HG03039 (cell line): ENCODE data around the gene IER5.

Source experiments
- ATAC-seq: cut with Tn5 transposase; IDR thresholded peaks from one replicate; pipeline ENCODE4 v1.9.1; 2021; ENCODE audit warnings: mild to moderate bottlenecking, moderate library complexity; ENCODE audit not compliant: unreplicated experiment

The IER5 gene

GRCh38 chr1:181076852-181077251 lies 11.6 kb upstream of the IER5 start:
- no peak for ATAC-seq

- ATAC-seq: no peak
Measured at GRCh38 chr1:181077576-181078242, 10.8 kb upstream of the IER5 start.

GRCh38 chr1:181079382-181079781 lies 9.1 kb upstream of the IER5 start:
- ATAC-seq: no peak

- ATAC-seq: no peak
Measured at GRCh38 chr1:181079920-181080319, 8.6 kb upstream of the IER5 start.

- no peak for ATAC-seq
Measured at GRCh38 chr1:181080556-181080955, 7.9 kb upstream of the IER5 start.

GRCh38 chr1:181081395-181081794 lies 7.1 kb upstream of the IER5 start:
- no peak for ATAC-seq

- ATAC-seq: no peak
Measured at GRCh38 chr1:181083842-181084605, 4.5 kb upstream of the IER5 start.

- no peak for ATAC-seq
Measured at GRCh38 chr1:181084606-181084969, 3.9 kb upstream of the IER5 start.

GRCh38 chr1:181086091-181086490 lies 2.4 kb upstream of the IER5 start:
- ATAC-seq: no peak

GRCh38 chr1:181086926-181087325 lies 1.6 kb upstream of the IER5 start:
- no peak for ATAC-seq

- ATAC-seq: no peak
Measured at GRCh38 chr1:181087400-181087901, 1.0 kb upstream of the IER5 start.

- peak; percentile 5 for ATAC-seq
Measured at GRCh38 chr1:181089017-181089675, 646 bp downstream of the IER5 start.

GRCh38 chr1:181089676-181090544 lies 1.4 kb downstream of the IER5 start:
- ATAC-seq: peak; percentile 13

GRCh38 chr1:181090641-181091126 lies 2.2 kb downstream of the IER5 start:
- ATAC-seq: no peak

GRCh38 chr1:181091309-181092040 lies 3.0 kb downstream of the IER5 start:
- ATAC-seq: no peak

GRCh38 chr1:181092056-181092455 lies 3.6 kb downstream of the IER5 start:
- ATAC-seq: no peak

- ATAC-seq: no peak
Measured at GRCh38 chr1:181092883-181093458, 4.5 kb downstream of the IER5 start.

- no peak for ATAC-seq
Measured at GRCh38 chr1:181094416-181095212, 6.1 kb downstream of the IER5 start.

- ATAC-seq: no peak
Measured at GRCh38 chr1:181095260-181095659, 6.8 kb downstream of the IER5 start.
